Natural killer cell treated with Interleukin-12 subunit alpha and Interleukin-12 subunit beta and Interleukin-15 and Interleukin-18, amount 100 ng/mL, for 72 hours (primary cell): Measurements from ENCODE around the gene RAB11FIP5. TPM values are rescaled to one million over a fixed set of nuclear protein-coding genes. Genes with fewer than 3 reads are reported as not detected.
A peak's percentile ranks its signal among the peaks of the same experiment; 100 is the strongest.

Experiments
- ATAC-seq, 2 donors: fragments of 150-1000 bp; cut with Tn5 transposase in 1 of 2; sonication (Bioruptor Pico), chemical (Tn5 transposase) in 1 of 2; 2 replicates each; pipeline ENCODE4 v1.10.0; 2021
- DNase-seq: peaks from one replicate; pipeline ENCODE4 v3.0.0; 2022; ENCODE audit warnings: low spot score
- H3K27ac Mint-ChIP-seq, 2 donors: 1 replicate in 1 of 2; 2 replicates in 1 of 2; pipeline ENCODE4 v1.8.0; 2022; ENCODE audit warnings: mixed read lengths in 2 of 2, mild to moderate bottlenecking in 1 of 2, moderate library complexity in 1 of 2
- H3K27me3 Mint-ChIP-seq, 2 donors: 1 replicate in 1 of 2; 2 replicates in 1 of 2; pipeline ENCODE4 v1.8.0; 2022; ENCODE audit warnings: mixed read lengths in 2 of 2
- H3K36me3 Mint-ChIP-seq: one replicate; pipeline ENCODE4 v1.8.0; 2022; ENCODE audit warnings: mixed read lengths
- H3K4me1 Mint-ChIP-seq, 2 donors: 1 replicate in 1 of 2; 2 replicates in 1 of 2; pipeline ENCODE4 v1.8.0; 2022; ENCODE audit warnings: low read depth in 2 of 2, mixed read lengths in 2 of 2, mild to moderate bottlenecking in 1 of 2
- H3K4me3 Mint-ChIP-seq: one replicate; pipeline ENCODE4 v1.8.0; 2022; ENCODE audit warnings: mixed read lengths
- H3K9me3 Mint-ChIP-seq: 2 replicates; pipeline ENCODE4 v1.8.0; 2022; ENCODE audit warnings: mixed read lengths
- total RNA-seq, 2 donors: library from RNA; stranded (reverse); gene quantifications; one replicate each; pipeline ENCODE4 v1.2.3, GENCODE V29; 2022

The RAB11FIP5 gene
- total RNA-seq, 2 donors from 2014 or later: 8.8 to 15.7 TPM

DNA sequence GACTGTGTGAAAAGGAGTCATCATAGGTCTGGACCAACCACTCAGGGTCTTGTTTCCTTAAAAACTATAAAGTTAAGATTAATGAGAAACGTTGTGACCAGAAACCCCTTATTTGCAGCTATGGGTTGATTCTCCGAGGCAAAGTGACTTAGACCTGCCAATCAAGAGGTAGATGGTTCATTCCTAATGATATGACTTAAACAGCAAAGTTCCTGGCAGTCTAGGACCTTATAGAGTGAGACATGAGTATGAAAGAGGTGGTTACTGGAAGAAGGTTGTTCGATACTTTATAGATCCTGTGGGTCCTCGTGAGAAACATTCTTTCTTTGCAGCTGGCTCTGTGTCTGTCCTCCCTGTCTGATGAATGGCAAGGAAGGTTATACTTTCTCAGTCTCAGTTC is 49.3 kb downstream of the RAB11FIP5 start:
- Mint-ChIP-seq H3K9me3 (no peaks in the 10 kb centered on the region), H3K27me3 (no peaks in the 10 kb centered on the region), H3K4me1 (peaks cover 34 to 47% of the 10 kb centered on the region in 2 donors), H3K36me3 (no peaks in the 10 kb centered on the region), H3K27ac (peak overlapping the region in 1 of 2 donors; percentile 72), H3K4me3 (no peak overlapping the region)
- no peak for DNase-seq
- no peak for ATAC-seq

DNA sequence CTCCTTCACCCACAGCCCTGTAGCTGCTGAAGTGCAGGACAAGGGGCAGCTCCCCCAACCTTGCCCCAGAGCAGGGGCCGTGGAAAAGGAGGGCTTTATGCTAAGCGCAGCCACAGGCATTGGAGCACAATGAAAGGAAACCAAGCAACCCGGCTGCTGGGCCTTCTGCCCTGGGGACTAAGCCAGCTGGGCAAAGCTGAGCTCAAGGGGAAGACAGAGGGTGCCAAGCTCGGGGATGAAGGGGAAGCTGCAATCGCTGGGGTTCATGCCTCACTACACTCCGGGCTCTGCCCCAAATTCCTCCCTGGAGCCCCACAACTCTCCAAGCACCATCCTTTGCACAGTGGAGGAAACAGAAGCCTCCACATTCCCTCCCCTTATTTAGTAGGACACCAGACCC is 53.6 kb downstream of the RAB11FIP5 start:
- Mint-ChIP-seq H3K4me3 (no peak overlapping the region), H3K4me1 (peaks cover 16 to 24% of the 10 kb centered on the region in 2 donors), H3K36me3 (peaks cover 11% of the 10 kb centered on the region), H3K27me3 (no peaks in the 10 kb centered on the region), H3K9me3 (peaks cover 3% of the 10 kb centered on the region), H3K27ac (no peak overlapping the region)
- DNase-seq (no peak), ATAC-seq (peak in 1 of 2 donors; percentile 31)

DNA sequence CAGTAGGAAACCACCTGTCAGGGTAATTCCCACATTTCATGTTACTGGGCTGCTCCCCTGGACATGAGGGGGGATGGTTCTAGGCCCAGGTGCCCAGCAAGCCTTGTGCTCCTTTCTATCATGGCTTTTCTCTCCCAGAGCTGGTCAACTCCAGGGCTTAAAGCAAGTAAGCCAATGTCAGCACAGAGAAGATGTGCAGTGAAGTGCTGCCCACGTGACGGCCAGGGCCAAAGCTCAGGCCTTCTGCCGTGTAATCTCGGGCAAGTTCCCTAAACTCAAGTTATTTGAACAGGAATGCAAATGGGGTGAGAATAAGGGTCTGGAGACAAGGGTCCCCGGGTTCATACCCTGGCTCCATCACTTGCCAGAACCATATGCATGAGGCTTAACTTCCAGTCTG is 57.8 kb downstream of the RAB11FIP5 start:
- Mint-ChIP-seq H3K4me1 (peaks cover 4 to 10% of the 10 kb centered on the region in 2 donors), H3K9me3 (peaks cover 3% of the 10 kb centered on the region), H3K27ac (no peak overlapping the region), H3K27me3 (no peaks in the 10 kb centered on the region), H3K36me3 (peaks cover 11% of the 10 kb centered on the region), H3K4me3 (no peak overlapping the region)
- ATAC-seq (no peak), DNase-seq (no peak)

DNA sequence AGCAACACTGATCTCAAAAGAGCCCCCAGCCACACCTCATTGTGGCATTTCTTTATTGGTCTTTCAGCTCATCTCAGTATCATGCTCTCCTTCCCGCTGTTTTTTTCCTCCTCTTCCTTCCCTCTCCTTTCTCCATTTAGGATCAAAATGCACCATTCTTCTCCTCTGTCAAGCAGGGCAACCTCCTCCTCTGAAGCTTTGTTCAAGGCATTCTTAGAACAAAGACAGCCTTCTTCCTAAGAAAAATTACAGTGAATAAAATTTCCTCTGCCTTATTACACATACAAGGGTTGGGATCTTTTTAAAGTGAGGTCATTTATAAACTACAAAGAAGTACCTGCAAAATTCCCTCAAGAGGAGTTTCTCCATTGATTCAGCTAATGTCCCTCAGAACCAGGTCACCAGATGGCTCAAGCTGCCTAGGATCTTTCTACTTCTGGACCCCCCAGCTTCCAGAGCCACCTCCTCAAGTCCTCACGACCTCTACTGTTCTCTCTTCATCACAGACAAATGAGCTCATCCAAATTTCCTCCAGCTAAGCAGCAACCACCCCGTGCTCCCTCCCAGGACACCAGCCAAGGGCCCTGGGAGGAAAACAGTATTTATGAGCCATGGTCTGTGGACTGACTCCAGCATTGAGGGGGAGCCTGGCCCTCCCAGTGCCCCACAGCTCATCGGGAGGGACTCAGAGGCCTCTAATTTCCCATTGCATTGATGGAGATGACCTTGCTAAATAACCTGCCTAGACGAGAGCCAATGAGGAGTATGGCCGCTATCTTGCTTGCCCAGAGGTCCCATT is 59.2 kb downstream of the RAB11FIP5 start:
- Mint-ChIP-seq H3K9me3 (peaks cover 3% of the 10 kb centered on the region), H3K27ac (peak overlapping the region in 1 of 2 donors; percentile 15), H3K4me1 (peaks cover 0 to 7% of the 10 kb centered on the region in 2 donors), H3K36me3 (peaks cover 11% of the 10 kb centered on the region), H3K27me3 (no peaks in the 10 kb centered on the region), H3K4me3 (no peak overlapping the region)
- ATAC-seq: no peak
- no peak for DNase-seq

DNA sequence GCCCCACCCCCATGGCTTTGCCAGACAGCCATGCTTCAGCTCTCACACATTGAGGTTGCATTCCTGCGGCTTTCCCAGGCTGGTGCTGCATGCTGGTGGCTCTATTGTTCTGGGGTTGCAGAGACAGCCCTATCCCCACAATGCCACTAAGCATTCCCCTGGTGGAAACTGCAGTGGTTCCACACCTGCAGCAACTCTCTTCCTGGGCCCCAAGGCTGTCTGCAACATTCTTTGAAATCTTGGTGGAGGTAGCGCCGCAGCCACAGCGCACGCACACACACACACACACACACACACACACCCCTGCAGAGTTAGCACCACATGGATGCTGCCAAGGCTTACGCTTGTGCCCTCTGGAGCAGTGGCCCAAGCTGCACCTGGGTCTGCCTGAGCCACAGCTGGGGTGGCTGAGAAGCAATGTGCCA is 62.6 kb downstream of the RAB11FIP5 start:
- no peaks in the 10 kb centered on the region for H3K27me3 Mint-ChIP-seq
- H3K9me3 Mint-ChIP-seq: no peaks in the 10 kb centered on the region
- peaks cover 0 to 4% of the 10 kb centered on the region in 2 donors for H3K4me1 Mint-ChIP-seq
- H3K27ac Mint-ChIP-seq: no peak overlapping the region
- no peak overlapping the region for H3K4me3 Mint-ChIP-seq
- DNase-seq (no peak), ATAC-seq (peak in 1 of 2 donors; percentile 20)
- no peaks in the 10 kb centered on the region for H3K36me3 Mint-ChIP-seq

DNA sequence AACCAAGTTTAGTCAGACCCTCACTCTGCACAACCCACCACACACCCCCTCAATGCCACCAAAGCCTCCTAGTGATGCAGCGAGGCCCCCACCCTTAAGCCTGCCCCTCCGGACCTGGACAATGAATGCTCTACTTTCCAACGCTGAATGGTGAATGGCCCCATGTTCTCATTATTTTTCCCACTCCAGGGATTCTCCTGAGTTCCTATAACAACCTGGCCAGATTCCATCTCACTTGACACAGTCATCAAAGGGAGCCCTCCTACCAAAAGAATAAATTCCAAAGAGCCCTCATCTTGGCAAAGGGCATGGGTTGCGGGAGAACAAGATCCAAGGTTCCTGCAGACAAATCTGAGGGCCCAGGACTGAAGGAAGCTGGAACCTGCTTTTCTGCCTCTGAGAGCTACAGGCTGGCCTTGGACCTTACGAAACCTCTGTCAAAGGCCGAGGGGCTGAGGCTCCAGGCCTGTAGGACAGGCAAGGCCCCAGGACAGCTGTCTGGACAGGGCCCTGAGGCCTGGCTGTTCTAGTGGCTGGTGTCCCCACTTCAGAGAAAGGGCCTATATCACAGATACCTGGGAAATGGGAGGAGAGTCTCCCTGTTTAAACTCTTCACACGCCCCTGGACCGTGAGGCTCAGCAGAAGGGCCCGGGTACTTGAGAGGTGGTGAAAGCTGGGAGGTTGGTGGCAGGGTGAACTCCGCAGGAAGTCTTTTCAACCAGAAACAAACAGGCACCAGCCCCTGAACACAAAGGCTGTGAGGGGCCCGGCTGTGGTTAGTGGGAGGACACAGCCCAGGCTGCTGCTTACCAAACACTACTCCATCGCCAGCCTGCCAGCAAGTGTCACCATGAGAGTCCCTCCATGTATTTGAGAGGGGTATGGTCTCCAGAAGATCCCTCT is 68.6 kb downstream of the RAB11FIP5 start:
- DNase-seq (no peak), ATAC-seq (peak; percentile 24 to 57)
- H3K27ac Mint-ChIP-seq: peak overlapping the region in 1 of 2 donors; percentile 85
- H3K4me3 Mint-ChIP-seq: no peak overlapping the region
- no peaks in the 10 kb centered on the region for H3K27me3 Mint-ChIP-seq
- H3K4me1 Mint-ChIP-seq: peaks cover 0 to 4% of the 10 kb centered on the region in 2 donors
- H3K36me3 Mint-ChIP-seq: no peaks in the 10 kb centered on the region
- H3K9me3 Mint-ChIP-seq: no peaks in the 10 kb centered on the region

DNA sequence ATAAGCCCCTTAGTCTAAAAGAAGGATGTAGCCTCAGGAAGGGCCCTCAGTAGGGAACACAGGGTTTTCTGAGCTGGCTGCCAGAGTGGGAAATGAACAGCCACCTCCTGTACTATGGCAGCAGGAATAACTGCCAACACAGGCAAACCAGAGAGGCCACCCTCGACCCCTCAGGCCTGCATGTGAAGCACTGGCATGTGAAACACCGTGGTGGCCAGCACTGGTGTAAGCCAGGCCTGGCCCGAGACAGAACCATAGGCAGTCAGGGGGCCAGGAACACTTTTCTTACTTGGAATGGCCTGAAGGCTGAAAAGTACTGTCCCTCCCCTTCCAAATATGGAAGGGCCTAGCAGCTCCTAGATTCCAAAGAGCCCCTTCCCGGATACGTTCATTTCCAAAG is 69.5 kb downstream of the RAB11FIP5 start:
- no peak for DNase-seq
- H3K27me3 Mint-ChIP-seq: no peaks in the 10 kb centered on the region
- peaks cover 0 to 4% of the 10 kb centered on the region in 2 donors for H3K4me1 Mint-ChIP-seq
- ATAC-seq: no peak
- no peak overlapping the region for H3K4me3 Mint-ChIP-seq
- H3K36me3 Mint-ChIP-seq: no peaks in the 10 kb centered on the region
- H3K9me3 Mint-ChIP-seq: no peaks in the 10 kb centered on the region
- no peak overlapping the region for H3K27ac Mint-ChIP-seq

DNA sequence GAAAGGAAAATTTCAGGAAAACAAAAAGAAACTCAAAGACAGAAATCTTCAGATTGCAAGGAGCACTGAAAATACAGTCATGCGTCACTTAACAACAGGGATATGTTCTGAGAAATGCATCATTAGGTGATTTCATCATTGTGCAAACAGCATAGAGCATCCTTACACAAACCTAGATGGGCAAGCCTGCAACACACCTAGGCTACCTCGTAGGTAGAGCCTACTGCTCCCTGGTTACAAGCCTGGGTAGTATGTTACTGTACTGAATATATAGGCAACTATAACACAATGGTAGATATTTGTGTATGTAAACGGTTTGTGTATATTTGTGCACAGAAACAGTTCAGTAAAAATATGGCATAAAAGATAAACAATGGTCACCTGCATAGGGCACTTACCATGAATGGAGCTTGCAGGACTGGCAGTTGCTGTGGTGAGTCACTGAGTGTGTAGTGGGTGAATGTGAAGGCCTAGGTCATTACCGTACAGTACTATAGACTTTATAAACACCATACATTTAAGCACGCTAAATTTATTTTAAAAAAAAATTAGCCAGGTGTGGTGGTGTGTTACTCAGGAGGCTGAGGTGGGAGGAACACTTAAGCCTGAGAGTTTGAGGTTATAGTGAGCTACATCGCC is 74.7 kb downstream of the RAB11FIP5 start:
- Mint-ChIP-seq H3K9me3 (no peaks in the 10 kb centered on the region), H3K27me3 (no peaks in the 10 kb centered on the region), H3K36me3 (no peaks in the 10 kb centered on the region), H3K27ac (no peak overlapping the region), H3K4me1 (peaks cover 6 to 8% of the 10 kb centered on the region in 2 donors), H3K4me3 (no peak overlapping the region)
- no peak for ATAC-seq
- DNase-seq: no peak

DNA sequence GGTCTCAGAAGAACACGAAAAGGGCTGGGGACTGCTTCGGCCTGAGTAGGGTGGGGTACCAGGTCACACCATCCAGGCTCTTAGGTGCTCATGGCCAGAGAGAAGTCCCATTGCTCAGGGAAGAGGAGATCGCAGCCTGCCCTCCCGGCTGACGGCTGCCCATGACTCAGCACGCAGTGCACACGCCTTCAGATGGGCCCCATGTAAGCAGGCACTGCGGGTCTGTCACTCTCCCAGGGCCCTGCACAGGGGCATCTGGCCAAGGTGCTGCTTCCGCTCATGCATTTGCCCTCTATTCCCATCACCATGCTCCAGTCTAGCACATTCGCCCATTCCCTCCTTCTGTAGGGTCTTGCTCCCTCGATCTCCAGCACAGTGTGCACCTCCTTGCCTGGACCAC is 76.0 kb downstream of the RAB11FIP5 start:
- Mint-ChIP-seq H3K27ac (peak overlapping the region in 1 of 2 donors; percentile 11), H3K36me3 (no peaks in the 10 kb centered on the region), H3K4me3 (no peak overlapping the region), H3K9me3 (no peaks in the 10 kb centered on the region), H3K4me1 (peaks cover 7 to 8% of the 10 kb centered on the region in 2 donors), H3K27me3 (no peaks in the 10 kb centered on the region)
- DNase-seq: no peak
- no peak for ATAC-seq

DNA sequence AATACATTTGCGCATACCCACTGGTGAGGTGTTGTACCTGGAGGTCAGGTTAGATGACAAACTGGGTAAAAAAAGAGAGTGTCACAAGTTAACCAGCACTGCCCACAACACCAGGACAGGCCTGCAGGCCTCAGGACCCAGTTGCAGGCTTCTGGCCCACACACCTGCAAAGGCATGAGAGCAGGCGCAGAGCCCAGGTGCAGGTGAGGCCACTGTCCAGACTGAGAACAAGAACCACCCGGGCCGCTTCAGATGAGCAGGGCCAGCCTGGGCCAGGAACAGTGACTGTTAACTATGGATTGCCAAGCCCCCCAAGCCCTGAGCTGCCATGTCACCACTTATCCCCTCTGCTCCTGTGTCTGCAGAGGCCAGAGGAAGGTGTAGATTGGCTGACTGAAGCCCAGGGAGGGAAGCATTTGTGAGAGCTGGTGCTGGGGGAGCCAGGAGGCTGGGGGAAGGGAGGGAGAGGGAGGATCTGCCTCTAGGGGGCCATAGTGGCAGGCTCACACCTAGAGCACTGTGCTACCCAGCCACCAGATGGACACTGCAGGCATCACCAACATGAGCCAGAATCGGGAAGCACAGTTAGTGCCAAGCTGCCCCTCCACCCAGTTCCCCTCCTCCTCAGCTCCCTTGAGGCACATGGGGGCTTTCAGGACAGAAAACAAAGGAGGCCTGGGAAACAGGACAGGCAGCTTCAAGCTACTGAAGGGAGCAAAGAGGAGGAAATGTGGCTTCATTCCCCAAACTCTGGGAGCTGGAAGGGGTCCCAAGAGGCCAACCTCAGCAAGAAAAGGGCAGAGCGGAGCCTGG is 76.6 kb downstream of the RAB11FIP5 start:
- Mint-ChIP-seq H3K27me3 (no peaks in the 10 kb centered on the region), H3K27ac (no peak overlapping the region), H3K9me3 (no peaks in the 10 kb centered on the region), H3K36me3 (no peaks in the 10 kb centered on the region), H3K4me3 (no peak overlapping the region), H3K4me1 (peaks cover 10 to 11% of the 10 kb centered on the region in 2 donors)
- no peak for DNase-seq
- ATAC-seq: peak in 1 of 2 donors; percentile 37

DNA sequence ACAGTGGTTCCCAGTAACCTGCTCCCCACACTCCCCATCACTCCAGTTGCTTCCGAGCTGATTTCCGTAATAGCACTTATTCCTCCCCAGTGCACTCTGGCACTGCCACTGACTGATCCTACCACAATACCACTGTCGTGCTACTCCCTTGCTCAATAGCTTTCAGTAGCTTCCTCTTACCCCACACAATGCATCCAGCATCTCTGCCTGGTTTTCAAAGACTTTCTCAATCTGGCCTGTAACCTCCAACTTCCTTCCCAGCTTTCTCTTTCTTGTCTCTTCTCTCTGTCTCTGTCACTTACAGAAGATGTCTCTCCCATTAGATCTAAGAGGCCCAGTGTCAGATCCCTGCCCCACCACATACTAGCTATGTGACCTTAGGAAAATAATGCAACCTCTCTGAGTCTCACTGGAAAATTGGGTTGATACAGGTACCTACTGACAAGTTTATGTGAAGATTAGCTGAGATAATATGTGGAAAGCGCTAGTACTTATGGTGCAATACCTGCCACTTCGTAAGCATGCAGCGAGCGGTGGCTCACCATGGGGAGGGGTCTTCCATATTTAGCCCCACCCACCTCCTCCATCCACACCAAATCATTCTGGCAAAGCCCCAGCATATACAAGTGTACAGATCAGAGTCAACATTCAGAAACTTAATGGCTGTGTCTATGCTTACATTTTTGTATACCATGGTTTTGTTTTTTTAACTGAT is 77.9 kb downstream of the RAB11FIP5 start:
- ATAC-seq (peak; percentile 27 to 63), DNase-seq (no peak)
- Mint-ChIP-seq H3K4me3 (no peak overlapping the region), H3K9me3 (no peaks in the 10 kb centered on the region), H3K27ac (no peak overlapping the region), H3K27me3 (no peaks in the 10 kb centered on the region), H3K4me1 (peaks cover 10 to 11% of the 10 kb centered on the region in 2 donors), H3K36me3 (no peaks in the 10 kb centered on the region)

DNA sequence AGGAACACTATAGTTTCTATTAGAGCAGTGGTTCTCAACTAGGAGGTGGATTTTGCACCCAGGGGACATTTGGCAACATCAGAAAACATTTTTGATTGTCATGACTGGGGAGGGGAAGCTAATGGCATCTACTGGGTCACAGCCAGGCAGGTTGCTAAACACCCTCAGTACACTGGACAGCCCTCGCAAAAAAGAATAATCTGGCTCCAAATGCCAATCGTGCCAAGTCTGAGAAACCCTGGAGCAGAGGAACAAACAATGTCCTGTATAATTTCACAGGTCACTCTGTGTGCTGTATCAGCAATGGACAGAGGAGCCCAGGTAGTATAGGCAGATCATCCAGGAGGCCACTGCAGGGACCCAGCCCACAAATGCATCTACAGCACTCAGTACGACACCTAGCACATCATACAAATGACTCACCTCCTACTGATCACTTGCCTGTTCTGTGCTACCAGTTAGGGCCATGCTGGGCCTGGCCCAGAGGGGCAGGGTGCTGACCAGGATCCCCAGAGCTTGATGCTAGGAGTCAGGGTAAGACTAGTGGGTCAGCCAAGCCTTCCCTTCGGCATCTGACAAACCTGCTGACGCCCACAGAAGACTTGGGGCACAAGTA is 78.9 kb downstream of the RAB11FIP5 start:
- no peak for ATAC-seq

More for the DNA sequence above, 78.9 kb downstream of the RAB11FIP5 start:
- Mint-ChIP-seq H3K9me3 (no peaks in the 10 kb centered on the region), H3K27ac (no peak overlapping the region), H3K36me3 (no peaks in the 10 kb centered on the region), H3K4me3 (no peak overlapping the region), H3K4me1 (peaks cover 10 to 11% of the 10 kb centered on the region in 2 donors), H3K27me3 (no peaks in the 10 kb centered on the region)
- no peak for DNase-seq
